Activated T-cell treated with anti-CD3 and anti-CD28 coated beads, Interleukin-2, amount 50 U/mL, for 4 hours (primary cell): ENCODE results near the gene CFAP92. TPM values are rescaled to one million over a fixed set of nuclear protein-coding genes. Genes with fewer than 3 reads are reported as not detected.

ENCODE experiments used
- ATAC-seq, 2 donors: fragments of 200-7000 bp; cut with Tn5 transposase; one replicate each; pipeline ENCODE4 v1.10.0; 2021
- DNase-seq: peaks from one replicate; pipeline ENCODE4 v3.0.0-alpha.2; 2020
- H3K27me3 Mint-ChIP-seq: one replicate; pipeline ENCODE4 v1.8.0; 2021; ENCODE audit warnings: low read depth, mixed read lengths
- H3K36me3 Mint-ChIP-seq: one replicate; pipeline ENCODE4 v1.8.0; 2022; ENCODE audit warnings: mixed read lengths; ENCODE audit not compliant: insufficient read depth
- H3K4me1 Mint-ChIP-seq: one replicate; pipeline ENCODE4 v1.8.0; 2021; ENCODE audit warnings: low read depth, mixed read lengths
- H3K4me3 Mint-ChIP-seq: one replicate; pipeline ENCODE4 v1.8.0; 2021; ENCODE audit warnings: mild to moderate bottlenecking, moderate library complexity, mixed read lengths
- H3K9me3 Mint-ChIP-seq: one replicate; pipeline ENCODE4 v1.8.0; 2021; ENCODE audit warnings: mixed read lengths
- total RNA-seq, 3 donors: library from RNA; stranded (reverse); gene quantifications; one replicate each; pipeline ENCODE4 v1.2.1, GENCODE V29; 2021

CFAP92 gene
- total RNA-seq, 3 donors from 2014 or later: 0.18 TPM; not detected in 2

DNA sequence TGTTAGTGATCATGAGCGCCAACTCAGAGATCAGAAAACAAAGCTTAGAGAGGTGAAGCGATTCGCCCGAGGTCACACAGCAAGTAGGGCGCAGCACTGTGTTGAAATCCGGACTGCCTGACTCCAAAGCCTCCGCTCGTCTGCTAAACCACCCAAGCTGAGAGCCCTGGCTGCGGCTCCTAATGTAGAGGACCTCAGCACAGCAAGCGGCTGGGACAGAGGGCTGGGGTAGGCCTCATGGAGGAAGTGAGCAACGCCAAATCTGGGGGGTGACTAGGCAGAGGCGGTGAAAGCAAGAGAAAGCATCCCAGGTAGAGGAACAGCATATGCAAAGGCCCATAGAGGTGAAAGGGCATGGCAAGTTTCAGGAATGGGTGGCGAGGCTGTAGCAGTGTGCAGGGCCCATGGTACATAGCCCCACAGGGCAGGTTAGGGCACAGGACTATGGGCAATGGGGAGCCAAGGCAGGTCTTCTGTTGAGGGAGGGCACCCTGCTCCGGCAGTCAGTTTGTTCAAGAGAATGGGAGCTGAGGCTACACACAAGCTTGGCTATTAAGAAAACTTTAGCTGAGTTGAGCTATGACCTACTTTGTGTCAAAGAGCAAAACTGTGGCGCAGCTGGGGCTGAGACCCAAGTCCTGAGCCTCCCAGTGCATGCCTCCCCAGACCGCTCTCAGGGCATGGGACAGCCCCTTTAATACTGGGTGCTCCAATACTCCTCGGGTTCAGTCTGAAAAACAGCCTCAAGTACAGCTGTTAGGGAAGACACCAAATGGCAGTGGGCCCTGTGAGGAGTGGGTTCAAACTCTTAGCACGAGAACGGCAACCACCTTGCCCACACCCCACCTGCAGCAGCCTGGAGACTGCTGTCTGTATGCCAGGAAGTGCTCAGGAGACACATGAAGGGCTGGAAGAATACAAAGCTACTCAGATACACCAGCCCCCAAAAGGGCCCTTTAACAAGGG lies 988 bp upstream of the CFAP92 start:
- DNase-seq (no peak), ATAC-seq (no peak)
- H3K27me3 Mint-ChIP-seq: peaks cover 5% of the 10 kb centered on the region
- peak overlapping the region; percentile 71 for H3K4me3 Mint-ChIP-seq
- no peaks in the 10 kb centered on the region for H3K9me3 Mint-ChIP-seq
- no peaks in the 10 kb centered on the region for H3K36me3 Mint-ChIP-seq
- H3K4me1 Mint-ChIP-seq: peaks cover 33% of the 10 kb centered on the region

DNA sequence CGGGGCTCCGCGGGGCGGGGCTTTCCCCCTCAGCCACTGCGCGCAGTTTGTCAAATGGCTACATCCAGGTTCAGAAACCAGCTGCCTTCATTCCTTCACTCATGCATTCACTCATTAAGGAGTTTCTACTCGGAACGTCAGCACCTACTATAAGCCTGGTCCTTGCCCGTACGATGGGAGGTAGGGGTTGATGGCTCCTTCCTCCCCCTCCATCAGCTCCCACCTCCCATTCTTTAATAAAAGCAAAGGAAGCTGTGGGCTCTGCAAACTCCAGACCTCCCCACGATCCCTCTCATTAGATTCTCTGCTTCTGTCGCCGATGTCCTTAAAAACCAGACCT lies 267 bp upstream of the CFAP92 start:
- Mint-ChIP-seq H3K36me3 (no peaks in the 10 kb centered on the region), H3K27me3 (peaks cover 3% of the 10 kb centered on the region), H3K4me3 (peak overlapping the region; percentile 71), H3K4me1 (peaks cover 33% of the 10 kb centered on the region), H3K9me3 (no peaks in the 10 kb centered on the region)
- DNase-seq: no peak
- no peak for ATAC-seq

DNA sequence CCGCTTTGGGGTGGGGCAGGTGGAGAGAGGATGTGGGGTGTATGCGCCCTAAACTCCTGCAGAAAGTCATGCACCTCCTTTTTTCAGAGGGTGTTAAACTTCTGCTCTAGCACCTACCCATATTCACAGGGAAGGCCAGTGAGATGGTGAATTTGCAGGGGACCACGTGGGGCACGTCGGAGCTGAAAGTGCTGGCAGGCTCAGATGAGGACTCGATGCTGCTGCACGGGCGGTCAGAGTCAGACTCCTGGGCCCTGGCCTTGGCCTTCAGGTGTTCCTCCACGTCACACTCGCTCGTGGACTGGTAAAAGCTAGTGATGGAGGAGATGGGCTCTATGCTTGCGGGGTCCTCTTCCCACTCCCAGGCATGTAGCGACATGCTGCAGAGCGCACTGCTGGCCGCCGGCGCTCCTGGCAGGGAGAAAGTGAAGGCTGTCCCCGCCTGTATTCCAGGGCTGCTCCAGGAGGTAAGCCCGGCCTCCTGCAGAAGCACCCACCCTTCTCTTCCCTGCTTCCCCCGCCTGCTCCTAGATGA lies 883 bp downstream of the CFAP92 start:
- Mint-ChIP-seq H3K4me3 (peak overlapping the region; percentile 65), H3K4me1 (peaks cover 27% of the 10 kb centered on the region), H3K27me3 (no peaks in the 10 kb centered on the region), H3K36me3 (no peaks in the 10 kb centered on the region), H3K9me3 (no peaks in the 10 kb centered on the region)
- ATAC-seq (no peak), DNase-seq (no peak)

DNA sequence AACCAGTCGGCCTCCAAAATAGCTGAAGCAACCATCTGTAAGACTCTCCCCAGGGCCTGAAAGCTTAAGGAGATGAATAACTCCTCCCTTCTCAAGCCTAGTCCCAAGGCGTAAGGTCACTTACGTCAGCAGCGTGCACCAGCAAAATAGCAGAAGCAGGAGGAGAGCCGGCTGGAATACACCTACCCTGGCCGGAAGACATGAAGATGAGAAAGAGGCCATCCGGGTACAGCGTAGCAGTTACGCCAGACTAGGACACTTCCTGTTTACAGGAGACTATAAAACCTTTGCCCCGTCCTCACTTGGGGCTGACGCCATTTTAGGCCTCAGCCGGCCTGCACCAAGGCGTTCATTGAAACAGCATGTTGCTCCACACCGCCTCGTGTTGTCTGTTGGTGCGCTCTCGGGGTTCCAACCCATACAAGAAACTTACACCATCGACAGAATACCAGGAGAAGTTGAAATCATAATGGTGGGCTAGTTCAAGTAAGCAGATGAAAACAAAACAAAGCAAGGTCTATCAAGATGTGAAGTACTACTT lies 2.5 kb downstream of the CFAP92 start:
- H3K9me3 Mint-ChIP-seq: no peaks in the 10 kb centered on the region
- H3K36me3 Mint-ChIP-seq: no peaks in the 10 kb centered on the region
- ATAC-seq (no peak), DNase-seq (no peak)
- no peaks in the 10 kb centered on the region for H3K27me3 Mint-ChIP-seq
- H3K4me1 Mint-ChIP-seq: peaks cover 27% of the 10 kb centered on the region
- no peak overlapping the region for H3K4me3 Mint-ChIP-seq

DNA sequence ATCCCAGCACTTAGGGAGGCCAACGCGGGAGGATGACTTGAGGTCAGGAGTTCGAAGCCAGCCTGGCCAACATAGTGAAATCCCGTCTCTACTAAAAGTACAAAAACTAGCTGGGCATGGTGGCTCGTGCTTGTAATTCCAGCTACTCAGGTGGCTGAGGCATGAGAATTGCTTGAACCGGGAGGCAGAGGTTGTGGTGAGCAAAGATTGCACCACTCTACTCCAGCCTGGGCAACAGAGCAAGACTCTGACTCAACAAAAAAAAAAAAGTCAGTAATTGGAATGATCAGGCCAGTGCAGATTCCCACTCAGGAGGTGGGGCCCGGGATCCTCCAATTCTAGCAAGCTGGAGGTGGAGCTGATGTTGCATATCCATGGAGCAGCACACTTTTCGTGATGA lies 5.6 kb downstream of the CFAP92 start:
- no peaks in the 10 kb centered on the region for H3K27me3 Mint-ChIP-seq
- H3K36me3 Mint-ChIP-seq: no peaks in the 10 kb centered on the region
- H3K4me3 Mint-ChIP-seq: no peak overlapping the region
- peaks cover 2% of the 10 kb centered on the region for H3K4me1 Mint-ChIP-seq
- H3K9me3 Mint-ChIP-seq: no peaks in the 10 kb centered on the region
- DNase-seq (no peak), ATAC-seq (no peak)

DNA sequence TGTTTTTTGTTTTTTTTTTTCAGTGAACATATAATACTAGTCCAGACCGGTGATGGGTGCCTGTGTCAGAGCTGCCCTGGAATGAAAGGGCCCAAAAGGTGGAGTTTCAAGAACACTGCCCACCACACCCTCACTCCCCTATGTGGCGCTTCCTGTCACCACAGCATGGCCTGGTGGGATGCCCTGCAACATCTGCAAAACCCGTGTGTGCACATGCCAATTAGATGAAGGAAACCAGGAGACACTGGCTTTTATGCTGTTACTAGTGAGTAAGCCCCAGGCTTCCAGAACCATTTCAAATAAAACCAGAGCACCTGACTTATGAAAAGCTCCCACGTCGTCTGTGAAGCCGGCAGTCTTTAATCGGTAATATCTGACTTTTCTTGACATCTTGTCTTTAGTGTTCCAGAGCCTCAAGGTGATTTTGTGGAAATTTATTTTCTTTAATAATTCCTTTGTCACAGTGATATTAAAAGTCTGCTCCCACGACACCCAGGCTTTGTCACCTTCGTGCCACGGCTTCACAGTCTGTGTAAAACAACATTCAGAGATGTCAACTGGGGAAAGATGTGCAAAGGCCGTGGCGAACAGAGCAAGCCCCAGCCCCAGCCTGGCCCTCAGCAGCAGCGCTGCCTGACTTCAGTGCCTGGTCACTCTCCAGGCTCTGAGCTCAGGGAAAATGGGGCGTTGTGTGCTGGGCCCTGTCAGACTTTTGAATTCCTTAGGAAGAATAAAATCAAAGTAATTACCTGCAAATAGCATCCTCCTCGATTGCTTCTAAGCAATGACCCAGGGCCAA lies 6.4 kb downstream of the CFAP92 start:
- Mint-ChIP-seq H3K4me3 (no peak overlapping the region), H3K9me3 (no peaks in the 10 kb centered on the region), H3K27me3 (no peaks in the 10 kb centered on the region), H3K4me1 (no peaks in the 10 kb centered on the region), H3K36me3 (no peaks in the 10 kb centered on the region)
- no peak for DNase-seq
- ATAC-seq: no peak

DNA sequence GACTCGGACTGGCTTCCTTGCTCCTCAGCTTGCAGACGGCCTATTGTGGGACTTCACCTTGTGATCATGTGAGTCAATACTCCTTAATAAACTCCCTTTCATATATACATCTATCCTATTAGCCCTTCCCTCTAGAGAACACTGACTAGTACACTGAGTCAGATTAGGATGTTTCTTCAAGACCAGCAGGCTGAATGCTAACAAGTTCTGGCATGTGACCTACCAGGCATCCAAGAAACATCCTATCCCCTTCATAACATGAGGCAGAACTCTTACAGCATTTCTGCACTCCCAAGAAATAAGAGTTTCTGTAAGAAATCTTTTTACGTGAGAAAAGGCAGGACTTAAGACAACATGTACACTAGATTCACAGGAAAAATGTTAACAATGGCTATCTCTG lies 9.3 kb downstream of the CFAP92 start:
- H3K4me1 Mint-ChIP-seq: no peaks in the 10 kb centered on the region
- ATAC-seq (no peak), DNase-seq (no peak)
- no peaks in the 10 kb centered on the region for H3K36me3 Mint-ChIP-seq
- no peaks in the 10 kb centered on the region for H3K9me3 Mint-ChIP-seq
- H3K27me3 Mint-ChIP-seq: no peaks in the 10 kb centered on the region
- no peak overlapping the region for H3K4me3 Mint-ChIP-seq

DNA sequence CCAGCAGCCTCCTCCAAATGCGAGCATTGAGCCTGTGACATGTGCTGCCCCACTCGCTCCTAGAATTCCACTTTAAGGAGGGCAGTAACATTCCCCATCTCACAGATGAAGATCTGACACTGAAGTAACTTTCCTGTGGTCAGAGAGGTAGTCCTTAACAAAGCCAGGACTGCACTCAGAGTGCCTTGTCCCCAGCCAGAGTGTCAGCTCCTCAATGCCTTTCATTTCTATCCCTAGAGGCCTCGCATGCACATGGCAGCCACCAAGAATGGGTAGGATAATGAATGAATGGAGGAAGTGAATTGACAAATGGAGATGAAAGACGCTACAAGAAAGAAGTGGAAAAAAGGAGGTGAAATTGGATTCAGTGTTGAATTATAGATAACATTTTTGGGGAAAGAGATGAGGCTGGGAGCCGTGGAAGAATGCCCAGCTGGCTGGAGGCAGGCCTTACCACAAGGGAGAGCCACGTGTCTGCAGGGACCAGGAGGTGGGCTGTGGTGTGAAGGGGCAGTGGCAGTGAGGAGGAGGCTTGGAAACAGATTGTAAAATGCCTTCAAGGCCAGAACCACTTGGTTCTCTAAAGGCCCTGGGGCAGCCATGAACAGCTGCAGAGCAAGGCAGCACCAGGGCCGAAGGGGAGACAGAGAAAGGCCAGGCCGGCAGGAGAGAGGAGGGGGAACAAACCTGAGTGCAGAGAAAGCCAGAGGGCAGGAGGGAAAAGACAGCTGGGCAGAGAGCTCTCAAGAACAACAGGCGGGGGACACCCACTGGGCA lies 10.4 kb downstream of the CFAP92 start:
- ATAC-seq: no peak
- H3K4me1 Mint-ChIP-seq: no peaks in the 10 kb centered on the region
- no peaks in the 10 kb centered on the region for H3K9me3 Mint-ChIP-seq
- H3K4me3 Mint-ChIP-seq: no peak overlapping the region
- no peaks in the 10 kb centered on the region for H3K27me3 Mint-ChIP-seq
- no peaks in the 10 kb centered on the region for H3K36me3 Mint-ChIP-seq
- DNase-seq: no peak

DNA sequence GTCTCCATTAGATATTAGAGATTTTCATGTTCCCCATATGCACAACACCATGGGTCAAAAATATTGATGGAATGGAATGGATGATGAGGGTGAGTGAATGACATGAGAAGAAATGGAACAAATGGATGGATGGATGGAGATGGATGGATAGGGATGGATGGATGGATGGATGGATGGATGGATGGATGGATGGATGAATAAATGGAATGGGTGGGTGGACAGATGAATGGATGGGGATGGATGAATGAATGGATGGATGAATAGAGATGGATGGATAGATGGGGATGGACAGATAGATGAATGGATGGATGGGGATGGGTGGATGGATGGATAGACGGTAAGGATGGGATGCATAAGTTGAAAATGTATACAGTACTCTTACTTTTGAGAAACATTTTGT lies 18.6 kb downstream of the CFAP92 start:
- H3K27me3 Mint-ChIP-seq: no peaks in the 10 kb centered on the region
- ATAC-seq (no peak), DNase-seq (no peak)
- no peak overlapping the region for H3K4me3 Mint-ChIP-seq
- H3K4me1 Mint-ChIP-seq: no peaks in the 10 kb centered on the region
- no peaks in the 10 kb centered on the region for H3K9me3 Mint-ChIP-seq
- no peaks in the 10 kb centered on the region for H3K36me3 Mint-ChIP-seq

DNA sequence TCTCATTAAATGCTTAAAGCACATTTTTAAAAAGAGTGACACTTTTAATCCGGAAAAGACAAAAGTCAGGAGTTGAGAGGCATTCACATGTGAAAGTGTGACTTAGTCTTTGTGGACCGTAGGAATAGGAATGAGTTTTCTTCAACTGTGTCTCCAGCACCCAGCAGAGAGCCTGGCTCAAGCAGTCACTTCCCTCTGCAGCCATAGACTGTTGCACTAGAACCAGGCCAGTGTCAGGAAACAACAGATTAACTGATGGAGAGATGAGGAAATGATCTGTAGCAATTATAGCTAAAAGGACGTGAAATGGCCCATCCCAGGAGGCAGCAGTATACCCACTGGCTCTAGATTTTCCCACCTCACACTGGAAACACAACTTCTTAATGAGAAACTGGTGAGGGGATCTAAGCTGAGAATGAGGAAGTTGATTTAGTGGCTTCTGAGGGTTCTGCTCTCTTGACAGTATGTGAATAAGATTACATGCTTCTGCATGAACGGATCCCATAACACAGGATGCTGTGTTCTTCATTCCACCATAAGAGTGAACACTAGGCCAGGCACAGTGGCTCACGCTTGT lies 19.8 kb downstream of the CFAP92 start:
- no peak for DNase-seq
- H3K27me3 Mint-ChIP-seq: no peaks in the 10 kb centered on the region
- H3K4me1 Mint-ChIP-seq: no peaks in the 10 kb centered on the region
- H3K36me3 Mint-ChIP-seq: no peaks in the 10 kb centered on the region
- H3K9me3 Mint-ChIP-seq: no peaks in the 10 kb centered on the region
- H3K4me3 Mint-ChIP-seq: no peak overlapping the region
- no peak for ATAC-seq

DNA sequence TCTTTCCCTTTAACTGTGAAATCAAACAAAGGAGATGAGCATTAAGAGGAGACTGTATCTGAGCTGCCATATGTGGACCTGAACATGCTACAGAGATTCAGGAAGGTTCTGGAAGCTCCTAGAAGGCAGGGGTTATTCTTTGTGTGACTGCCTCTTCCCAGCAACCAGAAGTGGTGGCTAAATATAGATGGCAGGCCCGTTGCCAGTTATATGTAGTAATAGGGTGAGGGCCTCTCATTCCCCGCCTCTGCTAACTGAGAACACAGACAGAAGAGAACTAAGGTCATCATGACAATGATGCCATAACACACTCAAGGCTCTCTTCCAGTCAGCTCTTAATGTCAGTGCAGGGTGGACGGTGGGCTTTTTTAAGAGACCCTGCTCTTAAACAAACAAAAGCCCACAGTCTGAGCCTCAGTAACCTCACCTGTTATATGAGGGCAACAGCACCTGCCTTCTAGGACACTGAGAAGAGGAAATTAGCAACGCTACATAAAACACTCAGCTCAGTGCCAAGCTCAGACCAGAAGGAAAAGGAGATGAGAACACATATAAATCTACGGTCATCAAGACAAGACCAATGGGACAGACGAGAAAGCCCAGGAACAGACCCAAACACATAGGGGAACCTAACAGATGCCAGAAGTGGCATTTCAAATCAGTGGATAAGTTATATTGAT lies 22.3 kb downstream of the CFAP92 start:
- DNase-seq (no peak), ATAC-seq (no peak)
- H3K9me3 Mint-ChIP-seq: no peaks in the 10 kb centered on the region
- no peaks in the 10 kb centered on the region for H3K4me1 Mint-ChIP-seq
- no peak overlapping the region for H3K4me3 Mint-ChIP-seq
- no peaks in the 10 kb centered on the region for H3K36me3 Mint-ChIP-seq
- no peaks in the 10 kb centered on the region for H3K27me3 Mint-ChIP-seq

DNA sequence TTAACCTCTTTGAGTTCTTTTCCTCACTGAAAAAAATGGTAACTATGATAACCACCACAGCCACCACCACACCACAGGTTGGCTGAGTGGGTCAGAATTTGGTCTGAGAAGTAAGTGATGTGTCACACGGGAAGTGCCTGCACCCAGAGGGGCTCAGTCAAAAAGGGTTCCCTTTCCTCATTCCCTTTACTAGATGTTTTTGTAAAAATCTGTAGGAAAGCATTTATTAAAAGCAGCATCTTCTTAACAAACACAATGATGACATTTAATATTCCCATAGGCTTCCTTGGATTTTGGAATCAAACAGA lies 23.2 kb downstream of the CFAP92 start:
- H3K27me3 Mint-ChIP-seq: no peaks in the 10 kb centered on the region
- H3K4me3 Mint-ChIP-seq: no peak overlapping the region
- DNase-seq (no peak), ATAC-seq (no peak)
- no peaks in the 10 kb centered on the region for H3K4me1 Mint-ChIP-seq
- H3K36me3 Mint-ChIP-seq: no peaks in the 10 kb centered on the region
- no peaks in the 10 kb centered on the region for H3K9me3 Mint-ChIP-seq

DNA sequence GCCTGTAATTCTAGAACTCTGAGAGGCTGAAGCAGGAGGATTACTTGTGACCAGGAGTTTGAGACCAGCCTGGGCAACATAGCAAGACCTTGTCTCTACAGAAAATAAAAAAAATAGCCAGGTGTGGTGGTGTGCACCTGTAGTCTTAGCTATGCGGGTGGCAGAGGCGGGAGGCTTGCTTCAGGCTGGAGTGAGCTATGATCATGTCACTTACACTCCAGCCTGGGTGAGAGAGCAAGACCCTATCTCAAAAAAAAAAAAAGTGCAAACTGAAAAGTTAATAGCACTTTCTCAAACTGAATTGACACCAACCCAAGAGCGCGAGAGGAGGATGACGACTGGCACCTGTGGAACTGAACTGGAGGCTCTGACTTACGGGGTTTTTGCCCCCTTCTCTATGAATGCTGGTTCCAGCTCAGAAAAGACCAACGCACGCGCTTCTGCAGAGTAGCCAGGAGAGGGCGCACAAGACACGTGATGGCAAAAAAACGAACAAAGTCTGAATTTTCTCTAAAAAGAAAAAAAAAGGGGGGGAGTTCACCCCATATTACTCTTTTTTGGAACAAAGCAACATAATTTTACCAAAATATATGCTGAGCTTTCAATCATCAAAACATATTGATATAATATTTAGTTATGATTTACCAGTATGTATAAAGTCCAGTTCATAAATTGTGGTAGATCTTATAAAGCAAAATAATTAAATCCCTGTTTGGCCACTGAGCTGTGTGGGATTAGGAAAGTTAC lies 23.7 kb downstream of the CFAP92 start:
- DNase-seq (peak; percentile 59), ATAC-seq (peak; percentile 58 to 71)
- H3K4me1 Mint-ChIP-seq: no peaks in the 10 kb centered on the region
- H3K4me3 Mint-ChIP-seq: no peak overlapping the region
- peaks cover 3% of the 10 kb centered on the region for H3K27me3 Mint-ChIP-seq
- H3K36me3 Mint-ChIP-seq: no peaks in the 10 kb centered on the region
- no peaks in the 10 kb centered on the region for H3K9me3 Mint-ChIP-seq
